ENCODE results near the gene ZNF791. TPM values are rescaled to one million over a fixed set of nuclear protein-coding genes. Genes with fewer than 3 reads are reported as not detected.

Gene ZNF791
- total RNA-seq, 1 donor from 2014 or later, result 9.1 TPM

DNA sequence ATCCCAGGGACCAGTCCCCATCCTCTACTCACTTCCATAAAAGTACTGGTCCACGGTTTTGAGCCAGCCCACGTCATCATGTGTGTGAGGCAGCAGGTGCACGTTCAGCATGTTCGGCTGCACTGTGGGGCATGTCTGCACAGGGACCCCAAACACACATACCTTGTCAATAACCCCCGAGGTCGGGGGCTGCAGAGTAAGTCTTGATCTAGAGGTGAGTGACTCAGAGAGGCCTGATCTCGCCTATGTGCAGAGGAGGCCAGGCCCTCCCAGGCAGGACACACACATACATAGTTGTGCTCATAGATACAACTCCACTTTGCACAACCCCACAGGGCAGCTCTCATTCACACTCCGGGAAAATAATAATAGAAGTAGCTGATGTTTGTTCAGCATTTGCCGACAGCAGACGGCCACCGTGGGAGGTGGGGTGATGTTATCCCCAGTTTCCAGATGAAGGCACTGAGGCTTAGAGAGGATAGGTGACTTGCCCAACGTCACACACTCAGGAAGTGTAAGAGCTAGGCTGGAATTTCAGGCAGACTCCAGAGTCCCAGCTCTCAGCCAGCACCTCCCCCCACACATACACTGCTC lies 55.0 kb downstream of the ZNF791 start:
- ATAC-seq (no peak), DNase-seq (ENCODE audit: low spot score) (no peak)

DNA sequence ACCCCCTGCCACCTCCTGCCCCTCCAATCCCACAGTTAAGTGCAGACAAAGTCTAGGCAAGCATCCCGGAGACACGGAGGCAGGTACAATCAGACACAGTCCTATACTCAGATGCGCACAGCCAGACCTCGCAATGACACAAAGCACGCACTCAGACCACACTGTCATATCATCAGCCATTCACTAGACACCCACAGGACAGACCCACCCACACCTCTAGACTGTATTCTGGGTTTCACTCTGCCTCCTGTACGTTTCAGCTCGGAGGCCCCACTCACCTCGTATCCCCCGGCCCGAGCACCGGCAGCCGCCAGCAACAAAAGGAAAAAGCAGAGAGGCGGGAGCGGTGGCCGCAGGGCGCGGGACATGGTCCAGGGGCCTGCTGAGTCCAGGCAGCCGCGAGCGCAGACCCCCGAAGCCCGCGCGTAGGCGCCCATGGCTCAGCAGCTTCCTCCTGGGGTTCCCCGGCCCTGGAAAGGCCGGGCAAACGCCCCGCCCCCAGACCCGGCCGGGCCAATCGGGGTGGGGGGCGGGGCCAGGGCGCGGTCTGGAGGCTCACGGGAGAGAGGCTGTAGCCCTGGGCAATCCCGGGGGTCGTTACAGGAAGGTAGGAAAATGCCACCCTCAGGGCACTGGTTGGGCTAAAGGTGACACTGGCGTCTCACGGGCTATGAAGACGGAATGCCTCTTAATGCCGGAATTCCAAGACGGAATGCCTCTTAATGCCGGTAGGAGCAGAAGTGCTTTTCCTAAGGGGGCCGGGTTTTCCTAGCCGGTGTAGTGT lies 55.7 kb downstream of the ZNF791 start, which contains the start of the genes MAN2B1 and WDR83:
Gene MAN2B1 (minus strand): TSS at position 478 of the 784 bp plus-strand sequence. CDS start 41 bp downstream, at position 437.
Gene WDR83 (plus strand): TSS at position 543 of the 784 bp plus-strand sequence. CDS start 2,984 bp downstream, outside the sequence.
- ATAC-seq (peak; percentile 82), DNase-seq (ENCODE audit: low spot score) (peak; percentile 79)

DNA sequence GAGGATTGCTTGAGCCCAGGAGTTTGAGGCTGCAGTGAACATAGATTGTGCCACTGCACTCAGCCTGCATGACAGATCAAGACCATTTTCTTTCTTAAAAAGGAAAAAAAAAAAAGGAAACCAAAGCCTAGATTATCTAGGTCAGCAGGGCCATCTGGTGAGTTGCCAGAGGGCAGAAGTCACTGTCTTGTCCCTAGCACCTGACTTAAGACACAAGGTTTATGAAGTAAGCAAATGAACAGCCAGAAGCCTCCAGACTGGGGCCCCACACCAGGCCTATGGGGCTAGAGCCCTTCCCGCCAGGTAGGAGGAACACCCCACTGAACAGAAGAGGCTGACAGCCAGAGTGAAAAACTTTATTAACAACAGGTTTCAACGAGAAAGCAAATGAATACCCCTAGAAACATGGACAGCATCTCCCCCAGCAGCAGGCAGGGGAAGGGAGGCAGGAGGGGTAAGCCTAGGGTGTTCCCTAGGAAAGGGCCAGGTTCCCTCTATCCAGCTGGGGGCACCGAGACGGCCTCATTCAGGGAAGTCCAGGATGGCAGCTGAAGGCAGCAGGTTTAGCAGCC lies 57.1 kb downstream of the ZNF791 start:
- no peak for DNase-seq (ENCODE audit: low spot score)
- ATAC-seq, result no peak

GRCh38 chr19:12668346-12668745 lies 57.6 kb downstream of the ZNF791 start:
- DNase-seq (ENCODE audit: low spot score) (no peak), ATAC-seq (no peak)

DNA sequence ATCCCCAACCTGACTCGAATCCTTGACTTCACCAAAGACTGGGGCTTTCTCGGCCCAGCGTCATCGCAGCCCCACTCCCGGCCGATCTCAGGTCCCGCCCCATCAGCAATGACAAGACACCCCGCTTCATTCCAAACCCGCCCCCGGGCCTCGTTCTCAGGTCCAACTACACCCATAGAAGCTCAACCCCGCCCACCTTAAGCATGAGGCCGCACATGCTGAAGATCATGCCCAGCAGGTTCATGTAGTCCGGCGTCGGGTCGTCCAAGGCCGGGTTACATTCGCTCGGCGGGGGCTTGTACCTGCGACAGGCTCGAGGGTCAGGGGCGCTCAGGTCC lies 58.2 kb downstream of the ZNF791 start:
- DNase-seq (ENCODE audit: low spot score), result no peak
- ATAC-seq, result peak; percentile 14

GRCh38 chr19:12669270-12670158 lies 58.8 kb downstream of the ZNF791 start:
- peak; percentile 85 for DNase-seq (ENCODE audit: low spot score)

GRCh38 chr19:12670159-12670928 lies 59.6 kb downstream of the ZNF791 start:
- no peak for ATAC-seq
- DNase-seq (ENCODE audit: low spot score), result no peak

More at GRCh38 chr19:12669270-12670158, 58.8 kb downstream of the ZNF791 start:
- peak; percentile 75 for ATAC-seq

- ATAC-seq (no peak), DNase-seq (ENCODE audit: low spot score) (no peak)
These were observed 62.0 kb downstream of the ZNF791 start for GRCh38 chr19:12672744-12673143.

DNA sequence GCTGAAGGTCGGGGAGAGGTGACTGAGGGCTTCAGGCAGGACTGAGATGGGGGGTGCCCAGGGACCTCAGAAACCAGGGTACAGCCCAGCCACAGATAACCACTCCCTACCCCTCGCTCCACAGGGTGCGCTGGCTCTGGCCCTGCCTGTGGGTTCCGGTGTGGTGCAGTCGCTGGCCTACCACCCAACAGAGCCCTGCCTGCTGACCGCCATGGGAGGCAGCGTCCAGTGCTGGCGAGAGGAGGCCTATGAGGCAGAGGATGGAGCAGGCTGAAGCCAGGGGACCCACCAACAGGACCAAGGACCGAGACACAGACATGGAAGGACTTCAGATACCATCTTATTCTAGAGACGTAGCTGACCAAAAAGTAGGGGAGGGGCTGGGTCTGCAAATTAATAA lies 64.7 kb downstream of the ZNF791 start:
- no peak for DNase-seq (ENCODE audit: low spot score)
- ATAC-seq, result no peak

DNA sequence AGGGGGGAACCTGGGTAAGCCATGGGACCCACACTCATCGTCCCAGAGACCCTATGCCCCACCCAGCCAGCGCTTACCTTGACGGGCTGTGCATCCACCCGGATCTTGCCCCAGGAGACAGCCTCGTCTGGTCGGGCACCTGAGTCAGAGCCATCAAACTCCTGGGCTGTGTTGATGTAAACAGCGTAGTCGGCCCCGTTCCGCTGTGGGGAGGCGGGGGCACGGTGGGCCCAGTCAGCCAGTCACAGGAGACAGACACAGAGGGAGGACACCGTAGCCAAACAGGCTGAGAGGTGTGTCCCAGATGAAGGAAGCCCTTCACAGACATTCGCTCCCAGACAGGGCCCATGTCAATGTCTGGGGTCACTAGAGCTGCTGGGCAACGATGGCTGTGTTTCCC lies 65.2 kb downstream of the ZNF791 start:
- DNase-seq (ENCODE audit: low spot score) (no peak), ATAC-seq (no peak)

- peak; percentile 76 for ATAC-seq
These were observed 65.7 kb downstream of the ZNF791 start for GRCh38 chr19:12676384-12676792.

GRCh38 chr19:12676928-12677327 lies 66.2 kb downstream of the ZNF791 start:
- no peak for ATAC-seq

More at GRCh38 chr19:12676384-12676792, 65.7 kb downstream of the ZNF791 start:
- DNase-seq (ENCODE audit: low spot score), result peak; percentile 82

GRCh38 chr19:12678039-12678438 lies 67.3 kb downstream of the ZNF791 start:
- ATAC-seq, result peak; percentile 22

More at GRCh38 chr19:12676928-12677327, 66.2 kb downstream of the ZNF791 start:
- DNase-seq (ENCODE audit: low spot score), result no peak

GRCh38 chr19:12680034-12680433 lies 69.3 kb downstream of the ZNF791 start:
- DNase-seq (ENCODE audit: low spot score) (no peak), ATAC-seq (no peak)

More at GRCh38 chr19:12678039-12678438, 67.3 kb downstream of the ZNF791 start:
- DNase-seq (ENCODE audit: low spot score), result peak; percentile 78

- ATAC-seq (peak; percentile 79), DNase-seq (ENCODE audit: low spot score) (peak; percentile 93)
These were observed 70.6 kb downstream of the ZNF791 start, which contains the start of gene DHPS for GRCh38 chr19:12681074-12681987. DHPS (minus strand) TSS chr19:12681880; CDS start chr19:12681766, 114 bp downstream.
